Renal cortical epithelial cell (primary cell): ENCODE measurements around the gene ZBTB47. TPM values are rescaled to one million over a fixed set of nuclear protein-coding genes. Genes with fewer than 3 reads are reported as not detected.
A peak's percentile ranks its signal among the peaks of the same experiment; 100 is the strongest.

Source experiments
- DNase-seq: peaks from one replicate; pipeline ENCODE4 v3.0.0-alpha.2; 2011; ENCODE audit warnings: low read depth
- total RNA-seq: library from RNA; depleted of rRNA; stranded (reverse); fragments of >200 nt; gene quantifications from 2 replicates; pipeline ENCODE4 v1.2.3, GENCODE V29; 2014

Gene ZBTB47
- total RNA-seq, 1 donor from 2014 or later = 39.2 TPM

- DNase-seq = no peak
Observed at GRCh38 chr3:42685363-42685881, 31.9 kb downstream of the ZBTB47 start, which contains the start of gene KLHL40. Gene KLHL40, plus strand, starts transcription at chr3:42685537. Its CDS starts 82 bp downstream, at chr3:42685619.

GRCh38 chr3:42685891-42686820 lies 32.7 kb downstream of the ZBTB47 start:
- no peak for DNase-seq

DNA sequence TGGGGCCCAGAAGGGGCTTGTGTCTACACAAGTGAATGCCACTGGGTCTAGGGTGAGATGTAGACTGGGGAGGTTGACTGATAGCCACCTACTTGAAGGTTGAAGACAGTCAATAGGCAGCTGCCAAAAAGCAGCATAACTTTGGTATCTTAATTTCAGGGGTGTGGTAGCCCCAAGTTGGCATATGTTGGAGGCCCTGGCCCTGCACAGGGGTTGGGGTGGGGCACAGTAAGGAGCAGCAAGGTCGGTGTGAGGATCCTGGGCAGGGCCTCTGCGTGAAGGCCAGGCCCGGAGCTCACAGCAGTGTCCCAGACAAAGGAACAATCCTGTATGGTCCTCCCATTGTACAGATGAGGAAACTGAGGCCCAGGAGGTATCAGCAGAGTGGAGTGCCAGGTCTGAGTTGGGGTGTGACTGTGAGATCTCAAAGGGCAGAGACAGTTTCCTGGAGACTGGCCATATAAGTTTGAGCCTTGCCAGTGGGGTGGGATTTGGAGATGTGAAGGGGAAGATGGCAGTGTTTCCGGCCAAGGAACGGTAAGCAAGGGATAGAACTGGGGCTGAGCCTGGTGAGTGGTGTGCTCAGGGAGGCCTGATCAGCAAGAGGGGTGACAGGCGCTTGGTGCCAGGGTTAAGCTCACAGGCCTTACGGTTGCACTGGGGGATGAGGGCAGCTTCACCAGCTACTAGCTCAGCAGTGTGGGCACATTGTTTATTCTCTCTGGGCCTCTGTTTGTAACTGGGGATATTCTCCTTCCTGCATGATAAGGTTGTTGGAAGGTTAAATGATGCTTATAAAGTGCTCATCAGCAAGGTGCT lies 33.5 kb downstream of the ZBTB47 start:
- DNase-seq = no peak

DNA sequence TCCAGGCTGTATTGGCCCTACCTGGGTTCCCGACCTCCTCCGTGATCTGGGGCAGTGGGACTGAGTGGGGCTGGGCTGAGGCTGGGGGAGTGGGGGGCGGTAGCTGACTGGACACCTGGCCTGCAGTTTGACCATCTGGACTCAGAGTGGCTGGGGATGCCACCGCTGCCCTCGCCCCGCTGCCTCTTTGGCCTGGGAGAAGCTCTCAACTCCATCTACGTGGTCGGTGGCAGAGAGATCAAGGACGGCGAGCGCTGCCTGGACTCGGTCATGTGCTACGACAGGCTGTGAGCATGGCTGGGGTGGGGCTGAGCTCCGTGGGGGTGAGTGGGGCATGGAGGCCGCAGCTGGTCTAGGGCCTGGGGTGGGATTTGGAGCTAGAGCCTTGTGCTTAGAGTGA lies 34.5 kb downstream of the ZBTB47 start:
- no peak for DNase-seq

- no peak for DNase-seq
Observed at GRCh38 chr3:42688487-42689420, 35.3 kb downstream of the ZBTB47 start.

DNA sequence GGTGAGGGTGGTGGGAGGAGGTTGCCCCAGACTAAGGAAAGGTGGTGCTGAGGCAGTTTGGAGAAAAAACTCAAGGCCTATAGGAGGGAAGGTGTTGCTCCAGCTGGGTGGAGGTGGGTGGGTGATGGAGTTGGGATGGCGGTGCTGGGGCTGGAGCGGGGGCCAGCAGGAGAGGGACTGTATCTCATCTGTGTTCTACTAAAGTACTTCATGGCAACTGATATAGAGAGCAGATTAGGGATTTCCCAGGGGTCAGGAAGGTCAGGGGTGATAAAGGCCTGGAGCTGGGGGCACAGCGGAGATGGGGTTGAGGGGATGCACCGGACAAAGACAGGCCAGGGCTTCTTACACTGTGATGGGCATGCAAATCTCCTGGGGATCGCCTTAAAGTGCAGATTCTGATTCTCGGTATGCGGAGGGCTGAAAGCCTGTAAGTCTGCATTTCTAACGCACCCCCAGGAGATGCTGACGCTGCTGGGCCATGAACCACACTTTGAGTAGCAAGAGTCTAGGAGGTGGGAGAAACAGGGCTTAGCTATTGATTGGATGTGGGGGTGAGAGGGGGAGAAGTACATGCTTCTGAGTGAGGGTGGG lies 36.0 kb downstream of the ZBTB47 start:
- DNase-seq = no peak

DNA sequence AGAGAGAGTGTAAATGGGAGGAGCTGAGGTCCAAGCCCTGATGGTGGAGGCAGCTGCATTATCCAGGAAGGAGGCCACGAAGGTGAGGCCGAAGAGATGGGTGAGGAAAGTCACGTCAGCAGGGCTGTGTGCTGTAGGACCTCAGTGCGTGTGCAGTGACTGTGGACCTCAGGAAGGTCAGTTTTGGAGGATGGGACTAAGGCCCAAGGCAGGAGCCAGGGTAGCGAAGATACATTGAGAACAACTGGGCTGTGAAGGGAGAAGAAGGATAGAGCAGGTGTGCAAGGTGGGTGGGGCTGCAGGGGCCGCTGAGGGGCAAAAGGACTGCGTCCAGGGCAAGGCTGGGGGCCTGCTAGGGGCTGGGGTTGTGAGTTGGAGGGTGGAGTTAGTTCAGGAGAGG lies 36.7 kb downstream of the ZBTB47 start:
- no peak for DNase-seq

GRCh38 chr3:42690766-42691680 lies 37.5 kb downstream of the ZBTB47 start:
- no peak for DNase-seq

DNA sequence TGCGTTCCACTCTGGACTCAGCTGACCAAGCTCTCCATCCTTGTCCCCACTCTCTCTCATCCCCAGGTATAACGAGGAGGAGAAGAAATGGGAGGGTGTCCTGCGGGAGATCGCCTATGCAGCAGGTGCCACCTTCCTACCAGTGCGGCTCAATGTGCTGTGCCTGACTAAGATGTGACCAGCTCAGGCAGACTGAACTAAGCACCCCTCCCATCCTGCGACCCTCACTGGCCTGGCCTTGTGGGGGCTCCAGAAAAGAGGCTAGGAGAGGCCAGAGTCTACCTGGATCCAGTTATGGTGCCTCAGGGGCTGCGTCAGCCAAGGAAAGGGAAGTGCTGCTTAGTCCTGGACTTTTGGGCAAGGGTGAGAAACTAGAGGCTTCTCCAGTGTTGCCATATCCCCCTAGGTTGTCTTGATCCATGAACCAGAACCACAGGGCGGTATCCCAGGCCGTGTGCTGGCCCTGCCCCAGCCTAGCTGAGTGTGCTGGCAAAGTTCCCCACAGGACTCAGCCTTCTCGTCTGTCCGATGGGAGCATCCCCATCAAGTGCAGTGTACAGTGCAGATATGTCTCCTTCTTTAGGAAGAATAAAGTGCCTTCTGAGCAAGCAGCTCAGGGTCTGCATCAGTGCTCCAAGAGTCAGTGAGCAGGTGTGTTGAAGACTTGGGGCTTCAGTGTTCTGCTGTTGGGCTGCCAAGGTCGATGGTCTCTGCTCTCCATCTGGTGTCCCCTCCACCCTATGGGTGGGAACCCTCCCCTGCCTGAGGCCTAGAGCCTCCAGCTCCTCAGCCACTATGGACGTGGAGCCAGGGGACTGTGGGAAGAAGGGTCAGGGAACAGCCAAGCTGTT lies 38.5 kb downstream of the ZBTB47 start:
- no peak for DNase-seq

DNA sequence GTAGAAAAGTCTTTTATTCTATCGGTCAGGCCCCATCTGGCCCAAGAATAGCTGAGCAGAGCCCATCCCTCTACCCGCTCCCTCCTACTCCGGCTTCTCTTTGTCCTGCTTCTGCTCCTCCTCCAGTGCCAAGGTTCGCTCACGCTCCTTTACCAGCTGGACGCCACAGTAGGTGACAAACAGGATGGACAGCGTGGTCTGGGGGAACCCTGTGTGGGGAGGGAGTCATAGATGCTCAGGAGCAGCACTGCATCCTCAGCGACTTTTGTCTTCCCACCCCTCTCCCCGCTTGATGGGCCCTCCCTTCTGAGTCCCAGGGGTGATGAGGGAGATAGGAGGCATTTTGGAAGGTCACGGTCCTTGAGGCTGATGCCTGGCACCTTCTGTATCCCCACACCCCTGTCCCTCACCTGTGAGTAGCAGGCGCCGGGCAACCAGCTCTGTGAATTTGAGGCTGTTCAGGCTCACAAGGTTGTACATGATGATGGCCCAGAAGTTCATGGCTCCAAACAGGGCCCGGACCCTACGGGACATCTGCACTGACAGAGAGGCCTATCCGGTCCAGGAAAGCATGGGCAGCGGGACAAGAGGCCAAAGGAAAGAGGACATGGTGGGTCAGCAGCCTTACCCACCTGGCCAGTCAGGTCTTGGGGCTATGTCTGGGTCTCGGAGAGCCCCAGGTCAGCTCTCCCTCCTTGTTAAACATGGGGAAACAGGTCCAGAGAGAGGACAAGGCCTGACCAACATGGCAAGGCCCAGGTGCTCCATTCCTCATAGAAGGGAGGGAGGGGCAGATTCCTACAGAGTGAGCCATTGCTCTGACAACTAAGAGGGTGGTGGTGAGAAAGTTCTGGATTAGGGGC lies 39.4 kb downstream of the ZBTB47 start:
- DNase-seq = no peak

GRCh38 chr3:42693530-42693930 lies 40.0 kb downstream of the ZBTB47 start:
- no peak for DNase-seq

- DNase-seq = no peak
Observed at GRCh38 chr3:42694366-42694765, 40.9 kb downstream of the ZBTB47 start.

- DNase-seq = no peak
Observed at GRCh38 chr3:42696356-42697288, 43.1 kb downstream of the ZBTB47 start.

DNA sequence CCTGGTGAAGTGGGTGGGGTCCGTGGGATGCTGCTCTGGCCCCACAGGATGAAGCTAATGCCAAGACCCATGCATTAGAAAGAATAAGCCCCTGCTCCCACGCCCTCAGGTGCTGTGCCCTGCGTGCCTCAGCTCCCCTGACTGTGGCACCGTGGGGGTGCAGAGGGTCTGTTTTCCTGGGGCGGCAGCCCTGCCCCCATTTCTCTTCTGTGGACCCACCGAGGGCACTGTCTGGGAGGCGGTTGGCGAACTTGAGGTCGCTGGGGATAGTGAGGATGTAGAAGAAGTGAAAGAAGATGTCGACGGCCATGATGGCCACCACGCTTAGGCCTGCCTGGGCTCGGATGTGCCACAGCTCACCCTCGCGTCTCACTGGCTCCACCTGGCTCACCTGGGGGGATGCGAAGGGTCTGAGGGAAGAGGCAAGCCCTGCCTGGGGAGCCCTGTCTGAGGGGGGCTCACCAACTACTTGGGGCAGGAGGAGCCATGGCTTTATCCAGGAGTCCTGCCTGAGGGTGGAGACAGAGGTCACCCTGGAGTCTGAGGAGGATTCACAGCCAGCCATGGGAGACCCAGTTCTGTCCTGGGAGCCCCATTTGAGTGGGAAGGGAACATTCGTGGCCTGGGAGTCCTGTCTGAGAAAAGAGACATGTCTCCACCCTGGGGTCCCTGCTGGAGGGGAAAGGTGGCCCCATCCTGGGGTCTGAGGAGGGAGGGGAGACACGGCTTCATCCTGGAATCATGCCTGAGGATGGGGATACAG lies 44.0 kb downstream of the ZBTB47 start:
- no peak for DNase-seq

DNA sequence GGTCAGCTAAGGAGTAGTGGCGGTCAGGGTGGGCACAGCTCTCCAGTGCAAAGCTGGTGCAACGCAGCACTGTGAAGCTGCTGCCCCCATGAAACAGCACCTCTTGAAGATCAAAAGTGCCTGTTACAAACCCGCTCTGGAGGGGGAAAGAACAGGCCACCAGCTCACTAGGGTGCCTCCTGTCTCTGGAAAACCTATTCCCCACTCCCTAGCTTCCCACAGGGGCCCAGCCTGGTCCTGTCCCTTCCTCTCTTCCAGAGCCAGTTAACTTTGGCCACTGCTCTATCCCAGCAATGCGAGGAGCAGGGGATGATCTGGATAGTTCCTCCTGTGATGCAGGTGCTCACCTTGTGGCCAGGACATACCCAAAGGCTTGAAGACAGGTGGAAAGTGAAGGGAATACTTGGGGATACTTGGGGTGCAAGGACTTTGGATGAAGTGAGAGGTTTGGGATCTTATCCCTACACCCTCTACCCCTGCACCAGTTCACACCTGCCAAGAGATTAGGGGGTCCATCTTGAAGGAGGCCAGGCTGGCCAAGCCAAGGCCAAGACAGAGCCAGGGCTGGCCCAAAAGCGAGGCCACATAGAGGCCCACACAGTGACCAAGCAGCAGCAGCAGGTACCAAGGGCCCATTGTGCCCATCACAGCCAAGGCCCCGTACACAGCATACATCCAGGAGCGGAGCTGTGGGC lies 44.9 kb downstream of the ZBTB47 start:
- DNase-seq = no peak

GRCh38 chr3:42698911-42699230 lies 45.4 kb downstream of the ZBTB47 start:
- peak; percentile 19 for DNase-seq
